ENCODE data around the gene SGCA. TPM values are rescaled to one million over a fixed set of nuclear protein-coding genes. Genes with fewer than 3 reads are reported as not detected.
A peak's percentile ranks its signal among the peaks of the same experiment; 100 is the strongest.

The SGCA gene
- total RNA-seq, 1 donor from 2014 or later: 16.9 TPM

DNA sequence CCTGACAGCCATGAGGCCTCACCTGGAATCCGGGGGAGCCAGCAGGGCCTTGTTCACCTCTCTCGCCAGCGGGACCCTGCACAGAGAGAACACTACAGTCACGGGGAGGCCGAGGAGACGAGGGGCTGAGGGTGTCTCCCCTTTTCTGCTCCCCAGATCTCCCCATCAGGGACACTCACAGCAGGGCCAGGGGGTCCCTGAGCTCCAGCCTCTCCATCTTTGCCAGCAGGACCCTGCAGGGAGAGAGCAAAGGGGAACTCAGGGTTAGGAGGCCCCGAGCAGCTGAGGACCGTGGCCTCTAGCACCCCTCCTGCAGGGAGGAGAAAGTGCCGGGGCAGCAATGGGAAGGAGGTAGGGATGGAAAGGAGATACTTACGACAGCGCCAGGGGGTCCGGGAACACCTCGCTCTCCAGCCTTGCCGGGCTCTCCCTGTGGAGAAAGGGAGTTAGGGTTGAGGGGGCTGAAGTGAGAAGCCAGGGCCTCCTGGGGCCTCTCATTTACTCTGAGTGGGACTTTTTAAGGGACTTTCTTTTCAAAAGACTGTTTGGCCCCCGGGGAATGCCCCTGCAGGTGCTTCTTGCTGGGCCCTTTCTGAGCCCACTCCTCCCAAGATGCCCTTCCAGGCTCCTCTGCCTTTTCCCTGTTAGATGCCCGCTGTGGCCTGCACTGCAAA is 26.9 kb downstream of the SGCA start:
- DNase-seq (ENCODE audit: low spot score): no peak

DNA sequence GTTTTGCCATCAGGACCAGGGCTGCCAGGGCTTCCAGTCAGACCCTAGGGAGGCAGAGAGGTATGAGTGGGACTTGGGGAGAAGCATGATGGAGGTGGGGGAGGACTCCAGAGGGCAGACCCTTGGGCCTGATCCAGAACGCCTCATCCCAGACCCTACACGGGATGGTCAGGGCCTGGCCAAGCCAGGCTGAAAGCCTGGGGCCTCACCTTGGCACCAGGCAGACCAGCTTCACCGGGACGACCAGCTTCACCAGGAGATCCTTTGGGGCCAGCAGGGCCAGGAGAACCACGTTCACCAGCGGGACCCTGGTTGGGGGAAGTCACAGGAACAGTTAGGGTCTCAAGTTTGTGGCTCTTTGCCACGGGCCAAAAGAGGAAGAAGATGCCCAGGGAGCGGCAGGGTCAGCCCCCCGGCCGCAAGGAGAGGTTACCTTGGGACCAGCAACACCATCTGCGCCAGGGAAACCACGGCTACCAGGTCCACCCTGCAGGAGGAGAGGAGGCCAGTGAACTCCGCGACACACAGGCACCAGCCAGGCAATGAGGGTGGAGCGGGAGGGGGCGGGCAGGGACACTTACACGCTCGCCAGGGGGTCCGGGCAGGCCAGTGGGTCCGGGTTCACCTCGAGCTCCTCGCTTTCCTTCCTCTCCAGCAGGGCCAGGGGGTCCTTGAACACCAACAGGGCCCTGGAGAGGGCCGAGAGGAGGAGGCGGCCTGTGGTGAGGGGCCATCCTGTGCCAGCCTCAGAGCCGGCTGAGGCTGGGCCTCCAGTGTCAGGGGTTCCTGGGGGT is 28.5 kb downstream of the SGCA start:
- no peak for DNase-seq (ENCODE audit: low spot score)

DNA sequence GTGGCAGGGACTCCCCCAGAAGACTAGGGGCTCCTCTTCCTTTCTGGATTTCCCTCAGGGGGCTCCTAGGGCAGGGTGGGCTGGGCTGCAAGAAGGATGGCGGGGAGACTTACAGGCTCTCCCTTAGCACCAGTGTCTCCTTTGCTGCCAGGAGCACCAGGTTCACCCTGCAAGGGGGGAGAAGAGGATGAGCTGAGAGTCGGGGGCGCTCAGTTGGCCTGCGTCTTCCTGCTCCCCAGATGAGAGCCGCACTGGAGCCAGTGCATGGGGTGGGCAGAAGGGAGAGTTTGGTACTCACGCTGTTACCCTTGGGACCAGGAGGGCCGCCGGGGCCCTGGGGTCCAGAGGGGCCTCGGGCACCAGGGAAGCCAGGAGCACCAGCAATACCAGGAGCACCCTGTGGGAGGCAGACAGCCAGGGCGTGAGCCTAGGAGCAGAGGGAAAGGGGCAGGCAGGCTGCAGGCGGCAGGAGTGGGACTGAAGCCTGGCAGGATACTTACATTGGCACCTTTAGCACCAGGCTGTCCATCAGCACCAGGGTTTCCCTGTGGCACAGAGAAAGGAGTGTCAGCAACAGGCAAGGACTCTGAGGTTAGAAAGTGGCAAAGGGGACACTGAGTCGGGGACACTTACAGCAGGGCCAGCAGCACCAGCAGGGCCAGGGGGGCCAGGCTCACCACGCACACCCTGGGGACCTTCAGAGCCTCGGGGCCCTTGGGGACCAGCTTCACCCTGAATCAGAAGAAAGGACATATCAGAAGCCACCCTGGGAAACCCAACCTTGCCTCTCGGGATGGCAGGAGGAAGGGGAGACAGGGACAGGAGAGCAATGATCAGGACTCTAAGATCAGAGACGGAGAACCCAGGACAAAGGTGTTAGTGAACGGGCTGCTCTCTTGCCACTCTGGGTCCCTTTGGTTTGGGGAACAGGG is 29.4 kb downstream of the SGCA start:
- no peak for DNase-seq (ENCODE audit: low spot score)

DNA sequence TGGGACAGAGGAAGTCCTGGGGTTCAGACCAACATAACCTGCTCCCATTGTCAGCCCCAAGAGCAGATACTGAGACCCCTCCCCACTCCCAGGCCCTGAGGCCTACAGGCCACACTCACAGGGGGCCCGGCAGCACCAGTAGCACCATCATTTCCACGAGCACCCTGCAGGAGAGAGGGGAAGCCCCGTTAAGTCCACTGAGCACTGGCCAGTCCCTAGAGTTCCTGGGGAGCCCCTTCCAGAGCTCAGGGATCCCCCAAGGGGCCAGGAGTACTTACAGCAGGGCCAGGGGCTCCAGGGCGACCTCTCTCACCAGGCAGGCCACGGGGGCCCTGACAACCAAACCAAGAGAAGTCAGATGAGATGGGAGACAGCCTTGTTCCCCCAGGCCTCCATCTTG is 30.2 kb downstream of the SGCA start:
- DNase-seq (ENCODE audit: low spot score): no peak

DNA sequence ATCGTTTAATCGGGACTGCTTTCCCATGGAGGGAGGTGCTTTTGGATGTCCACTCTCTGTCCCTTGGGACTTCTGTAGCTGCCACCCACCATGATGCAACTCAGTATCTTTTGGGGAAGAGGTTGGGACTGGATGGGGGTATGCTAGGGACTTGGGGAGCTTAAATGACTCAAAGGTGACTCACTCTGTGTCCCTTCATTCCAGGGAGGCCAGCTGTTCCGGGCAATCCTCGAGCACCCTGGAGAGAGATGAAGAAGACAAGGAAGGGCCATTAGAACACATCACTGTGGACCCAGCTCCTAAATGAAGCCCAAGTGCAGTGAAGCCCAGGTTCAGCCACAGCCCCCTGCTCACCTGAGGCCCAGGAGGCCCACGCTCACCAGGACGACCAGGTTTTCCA is 31.0 kb downstream of the SGCA start:
- DNase-seq (ENCODE audit: low spot score): no peak

DNA sequence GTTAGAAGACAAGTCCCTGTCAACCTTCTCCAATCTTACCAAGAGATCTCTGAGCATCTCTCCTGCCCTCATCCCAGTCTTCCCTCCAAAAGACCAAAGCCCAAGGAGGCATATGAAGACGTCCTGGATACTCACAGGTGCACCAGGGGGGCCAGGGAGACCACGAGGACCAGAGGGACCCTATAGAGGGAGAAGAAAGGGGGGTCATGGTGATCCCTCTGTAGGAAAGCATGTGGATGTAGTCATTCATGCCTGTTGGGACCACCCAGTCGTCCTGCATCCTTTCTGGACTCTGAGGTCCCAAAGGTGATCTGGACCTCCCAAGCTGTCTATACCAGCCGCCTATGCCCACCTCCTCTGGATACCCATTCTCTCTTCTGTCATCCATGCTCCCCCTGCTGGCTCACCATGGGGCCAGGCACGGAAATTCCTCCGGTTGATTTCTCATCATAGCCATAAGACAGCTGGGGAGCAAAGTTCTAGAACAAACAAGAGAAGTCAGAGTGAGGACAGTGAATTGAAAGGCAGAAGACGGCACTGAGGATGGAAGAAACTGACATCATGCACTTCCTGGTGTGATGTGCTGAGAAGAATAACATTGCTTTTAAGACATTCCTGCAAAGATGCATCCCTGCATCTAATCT is 32.3 kb downstream of the SGCA start:
- DNase-seq (ENCODE audit: low spot score): no peak

DNA sequence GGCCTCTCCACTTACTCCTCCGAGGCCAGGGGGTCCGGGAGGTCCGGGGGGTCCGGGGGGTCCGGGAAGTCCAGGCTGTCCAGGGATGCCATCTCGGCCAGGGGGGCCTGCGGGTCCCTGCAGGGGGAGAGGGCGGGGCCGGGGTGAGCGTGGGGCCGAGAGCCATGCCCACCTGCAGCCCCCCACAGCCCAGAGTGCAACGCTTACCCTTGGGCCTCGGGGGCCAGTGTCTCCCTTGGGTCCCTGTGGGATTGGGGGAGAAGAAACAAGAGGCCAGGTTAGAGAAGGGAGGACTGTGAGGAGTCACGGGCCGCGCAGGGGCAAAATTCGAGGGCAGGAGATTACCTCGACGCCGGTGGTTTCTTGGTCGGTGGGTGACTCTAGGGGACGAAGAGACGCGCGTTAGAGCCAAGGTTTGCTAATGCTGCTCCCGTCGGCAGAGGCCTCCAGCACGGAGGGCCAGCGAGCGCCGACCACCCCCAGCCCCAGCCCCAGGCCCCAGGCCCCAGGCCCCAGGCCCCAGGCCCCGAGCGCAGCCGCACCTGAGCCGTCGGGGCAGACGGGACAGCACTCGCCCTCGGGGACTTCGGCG is 33.5 kb downstream of the SGCA start:
- no peak for DNase-seq (ENCODE audit: low spot score)

DNA sequence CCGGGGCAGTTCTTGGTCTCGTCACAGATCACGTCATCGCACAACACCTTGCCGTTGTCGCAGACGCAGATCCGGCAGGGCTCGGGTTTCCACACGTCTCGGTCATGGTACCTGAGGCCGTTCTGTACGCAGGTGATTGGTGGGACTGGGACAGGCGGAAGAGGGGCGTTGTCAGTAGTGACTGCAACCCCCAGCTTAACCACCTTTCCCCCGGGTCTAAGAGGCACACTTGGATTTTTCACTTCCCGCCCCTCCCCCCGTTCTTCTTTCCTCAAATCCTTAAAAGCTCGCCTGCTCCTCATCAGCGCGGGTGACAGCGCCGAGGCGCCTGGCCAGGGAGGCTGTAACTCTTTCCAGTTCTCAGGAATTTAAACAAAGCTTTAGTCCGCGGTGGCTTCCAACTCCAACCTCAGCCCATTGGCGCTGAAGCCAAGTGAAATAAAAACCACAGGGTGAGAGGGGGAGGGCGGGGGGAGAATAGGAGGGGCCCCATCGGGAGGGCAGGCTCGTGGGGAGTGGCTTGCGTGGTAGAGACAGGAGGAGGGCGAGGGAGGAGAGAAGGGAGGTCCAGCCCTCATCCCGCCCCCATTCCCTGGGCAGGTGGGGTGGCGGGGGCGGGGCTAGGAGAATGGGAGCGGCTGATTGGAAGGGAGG is 34.1 kb downstream of the SGCA start:
- DNase-seq (ENCODE audit: low spot score): peak; percentile 95

DNA sequence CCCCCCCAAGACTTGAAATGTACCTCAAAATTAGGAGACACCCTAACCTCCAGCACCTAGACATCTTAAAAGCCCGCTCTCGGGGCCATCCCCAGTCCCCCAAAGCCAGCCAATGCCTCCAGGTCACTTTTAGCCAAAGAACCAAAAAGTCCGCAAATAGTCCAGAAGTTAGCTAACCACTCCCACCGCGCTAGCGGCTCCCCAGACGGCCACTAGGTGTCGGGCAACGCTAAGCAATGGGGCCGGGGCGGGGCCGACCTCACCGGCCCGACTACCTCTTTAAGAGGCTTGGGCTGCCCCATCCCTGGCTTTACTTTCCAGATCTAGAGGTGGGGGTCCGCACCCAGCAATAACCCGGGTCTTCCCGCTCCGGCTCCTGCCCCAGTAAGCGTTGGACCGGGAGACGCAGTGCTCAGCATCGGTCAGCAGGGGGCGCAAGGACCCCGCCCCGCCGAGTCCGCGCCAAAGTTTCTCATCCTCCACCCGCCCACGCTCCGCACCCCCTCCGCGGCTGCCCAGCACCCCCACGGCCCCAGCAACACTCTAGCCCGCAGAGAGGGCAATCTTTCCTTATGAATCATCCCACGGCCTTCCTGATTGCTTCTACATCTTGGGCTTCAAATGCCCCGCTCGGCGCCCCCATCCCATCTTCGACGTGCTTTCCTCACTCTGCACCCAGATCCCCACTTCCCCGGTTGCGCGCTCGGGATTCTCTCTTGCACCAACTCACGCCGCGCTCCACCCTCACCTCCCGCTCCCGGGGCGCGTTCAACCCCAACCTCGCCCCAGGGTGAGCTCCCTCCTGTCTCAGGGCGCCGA is 34.9 kb downstream of the SGCA start:
- DNase-seq (ENCODE audit: low spot score): peak; percentile 92

DNA sequence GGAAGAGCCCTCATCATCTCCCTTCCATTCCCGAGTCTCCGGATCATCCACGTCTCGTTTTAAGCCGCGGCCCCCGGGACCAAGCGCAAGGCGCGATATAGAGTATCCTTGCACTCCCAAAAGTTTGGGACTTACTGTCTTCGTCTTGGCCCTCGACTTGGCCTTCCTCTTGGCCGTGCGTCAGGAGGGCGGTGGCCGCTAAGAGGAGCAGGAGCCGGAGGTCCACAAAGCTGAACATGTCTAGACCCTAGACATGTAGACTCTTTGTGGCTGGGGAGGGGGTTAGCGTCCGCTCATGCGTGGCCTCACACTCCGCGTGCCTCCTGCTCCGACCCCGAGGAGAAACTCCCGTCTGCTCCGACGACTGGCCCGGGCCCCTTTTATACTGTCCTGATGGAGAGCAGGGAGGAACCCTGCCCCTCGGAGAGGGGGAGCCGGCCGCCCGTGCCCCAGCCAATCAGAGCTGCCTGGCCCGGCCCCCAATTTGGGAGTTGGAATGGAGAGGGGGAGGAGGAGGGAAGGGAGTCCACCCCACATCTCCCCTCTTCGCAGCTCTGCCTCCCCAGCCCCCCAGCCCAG is 35.6 kb downstream of the SGCA start, which contains the start of gene COL1A1:
Gene COL1A1, minus strand, starts transcription at position 356 of the 579 bp plus-strand sequence. Its CDS starts 118 bp downstream, at position 238.
- peak; percentile 92 for DNase-seq (ENCODE audit: low spot score)

DNA sequence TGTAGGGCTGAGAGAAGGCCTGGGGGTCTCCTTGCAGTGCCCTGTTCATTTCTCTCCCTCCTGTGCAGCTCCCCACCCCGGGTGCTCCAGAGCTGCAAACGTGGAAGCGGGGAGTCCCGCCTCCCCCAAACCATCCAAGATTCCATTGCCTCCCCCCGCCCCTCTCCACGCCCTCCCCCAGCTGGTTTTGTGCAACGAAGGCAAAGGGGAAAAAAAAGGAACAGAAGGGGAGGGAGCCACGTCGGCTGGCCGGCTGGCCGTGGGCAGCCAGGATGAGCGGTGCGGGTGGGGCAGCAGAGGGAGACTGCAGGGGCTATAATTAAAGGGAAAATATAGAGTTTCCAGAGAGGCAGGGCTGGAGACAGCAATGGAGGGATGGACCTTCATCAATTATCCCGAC is 37.3 kb downstream of the SGCA start:
- no peak for DNase-seq (ENCODE audit: low spot score)

DNA sequence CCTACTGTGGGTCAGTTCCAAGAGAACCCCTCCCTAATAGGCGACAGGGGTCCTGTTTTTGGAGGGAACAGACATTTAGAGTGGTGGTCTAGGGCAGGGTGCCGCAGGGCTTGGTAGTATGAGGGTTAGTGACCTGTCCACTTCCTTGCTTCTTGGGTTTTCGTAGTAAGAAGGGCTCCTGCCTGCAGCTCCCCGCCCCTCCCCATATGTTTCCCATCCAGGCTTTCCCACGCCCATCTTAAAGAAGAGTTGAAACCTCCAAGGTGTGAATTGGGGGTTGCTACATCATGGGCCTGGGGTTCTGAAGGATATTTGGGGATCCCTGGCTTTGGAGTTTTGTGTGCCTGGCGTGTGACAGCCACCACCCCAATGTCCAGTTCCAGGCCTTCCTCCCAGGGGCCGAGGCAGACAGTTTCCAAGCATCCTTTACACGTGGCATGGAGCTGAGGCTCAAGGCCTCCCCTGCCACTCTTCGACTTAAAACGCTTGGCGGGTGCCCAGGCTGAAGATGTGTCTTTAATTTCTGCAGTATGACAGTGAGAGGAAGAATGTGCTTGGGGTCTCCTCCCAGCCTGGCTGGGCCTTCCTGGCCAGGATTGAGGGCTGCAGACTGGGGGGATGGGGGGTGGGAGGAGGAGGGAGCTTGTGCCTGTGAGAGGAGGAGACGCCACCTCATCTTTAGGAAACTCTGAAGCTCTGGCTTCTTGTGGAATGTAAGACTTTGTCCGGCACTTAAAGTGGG is 38.0 kb downstream of the SGCA start:
- no peak for DNase-seq (ENCODE audit: low spot score)

DNA sequence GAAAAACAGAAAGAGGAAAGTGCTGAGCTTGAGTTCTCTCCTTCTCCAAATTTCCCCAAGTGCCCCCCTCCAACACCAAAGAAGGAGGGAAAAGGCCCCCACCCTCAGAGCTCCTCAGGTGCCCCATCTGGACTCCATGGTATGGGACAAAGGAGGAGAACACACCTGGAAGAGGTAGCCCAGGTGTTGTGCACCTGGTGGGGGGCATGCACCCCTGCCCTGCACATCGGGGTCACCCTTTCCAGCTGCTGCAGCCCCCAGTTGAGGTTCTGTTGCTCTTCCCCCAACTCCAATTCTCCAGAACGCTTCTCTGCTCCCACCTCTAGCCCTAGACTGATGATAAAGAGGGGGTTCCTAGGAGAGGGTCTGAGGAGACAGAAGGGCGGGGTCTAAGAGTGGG is 38.6 kb downstream of the SGCA start:
- DNase-seq (ENCODE audit: low spot score): no peak

DNA sequence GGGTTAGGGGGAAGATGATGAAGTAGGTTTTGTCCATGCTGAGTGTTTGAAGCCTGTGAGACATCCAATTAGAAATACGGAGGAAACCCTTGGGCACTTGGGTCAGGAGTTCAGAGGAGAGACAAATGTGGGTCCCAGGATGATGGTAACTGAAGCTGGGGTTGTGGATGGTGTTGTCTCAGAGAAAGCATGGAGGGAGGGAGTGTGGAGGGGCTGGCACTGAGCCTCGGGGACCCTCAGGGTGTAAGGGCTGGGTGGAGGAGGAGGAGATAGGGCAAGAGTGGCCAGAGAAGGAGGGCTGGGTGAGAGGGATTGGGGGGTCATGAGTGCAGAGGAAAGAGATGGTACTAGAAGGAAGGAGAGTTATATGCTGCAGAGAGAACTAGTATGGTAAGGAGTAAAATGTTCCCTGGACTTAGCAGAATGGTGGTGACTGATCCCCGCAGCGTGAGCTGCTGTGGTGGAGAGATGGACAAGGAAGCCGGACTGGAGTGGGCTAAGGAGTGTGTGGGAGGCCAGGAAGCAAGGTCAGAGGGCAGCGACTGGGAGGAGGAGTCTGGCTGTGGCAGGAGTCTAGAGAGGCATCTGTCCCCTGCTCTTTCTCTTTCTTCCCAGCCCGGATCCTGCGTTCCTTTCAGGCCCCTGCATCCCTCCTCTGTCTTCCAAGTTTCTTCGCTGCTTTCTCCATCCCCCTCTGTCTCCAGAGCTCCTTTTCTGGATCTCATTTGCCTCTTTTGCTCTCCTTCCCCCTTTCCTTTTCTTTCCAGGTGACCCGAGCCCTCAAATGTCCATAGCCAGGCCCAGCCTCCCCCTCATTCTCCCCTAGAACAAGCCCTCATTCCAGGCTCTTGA is 39.5 kb downstream of the SGCA start:
- no peak for DNase-seq (ENCODE audit: low spot score)

DNA sequence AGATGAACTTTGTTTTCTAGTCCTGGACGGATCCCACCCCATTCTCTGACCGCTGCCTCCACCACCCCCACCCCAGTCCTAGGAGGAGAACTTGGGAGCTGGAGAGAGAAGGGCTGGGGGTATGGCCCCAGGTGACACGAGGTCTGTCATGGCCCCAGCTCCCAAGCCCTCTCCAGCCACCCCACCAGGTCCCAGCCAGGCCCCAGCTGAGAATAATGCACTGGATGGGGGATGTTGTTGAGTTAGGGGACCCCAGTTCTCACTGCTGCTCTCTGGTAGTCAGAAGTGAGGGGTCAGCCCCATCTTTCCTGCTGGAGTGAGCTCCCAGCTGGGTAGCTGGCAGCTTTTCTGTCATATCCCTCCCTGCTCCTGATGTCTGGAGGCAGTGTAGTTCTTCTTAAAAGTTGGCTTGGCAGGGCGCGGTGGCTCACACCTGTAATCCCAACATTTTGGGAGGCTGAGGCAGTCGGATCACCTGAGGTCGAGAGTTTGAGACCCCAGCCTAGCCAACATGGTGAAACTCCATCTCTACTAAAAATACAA is 40.2 kb downstream of the SGCA start:
- no peak for DNase-seq (ENCODE audit: low spot score)

DNA sequence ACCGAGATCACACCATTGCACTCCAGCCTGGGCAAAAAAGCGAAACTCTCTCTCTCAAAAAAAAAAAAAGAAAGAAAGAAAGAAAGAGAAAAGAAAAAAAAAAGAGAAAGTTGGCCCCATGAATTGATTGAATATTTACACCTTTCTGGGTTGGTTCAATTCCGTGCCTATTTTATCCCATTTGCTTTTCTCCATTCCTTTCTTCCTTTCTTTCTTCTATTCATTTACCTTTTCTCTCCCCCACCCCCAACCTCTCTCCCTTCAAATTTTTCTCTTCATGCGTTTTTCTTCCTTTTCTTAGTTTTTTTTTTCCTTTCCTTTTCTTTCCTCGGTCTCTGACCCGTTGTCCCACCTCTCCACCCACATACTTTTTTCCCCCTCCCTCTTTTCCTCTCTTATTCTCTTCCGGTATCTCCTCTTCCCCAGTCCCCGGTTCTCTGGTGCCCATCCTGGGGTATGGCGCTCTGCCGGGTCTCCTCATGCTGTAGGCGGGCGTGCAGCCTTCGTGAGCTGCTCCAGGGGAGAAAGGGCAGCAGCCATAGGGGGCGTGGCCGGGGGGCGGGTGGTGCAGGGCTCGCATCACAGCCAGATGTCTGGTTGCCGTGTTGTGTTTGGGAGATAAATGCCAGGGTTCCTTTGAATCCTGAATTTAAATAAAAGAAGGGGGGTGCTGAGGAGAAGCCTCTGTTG is 40.9 kb downstream of the SGCA start:
- no peak for DNase-seq (ENCODE audit: low spot score)

DNA sequence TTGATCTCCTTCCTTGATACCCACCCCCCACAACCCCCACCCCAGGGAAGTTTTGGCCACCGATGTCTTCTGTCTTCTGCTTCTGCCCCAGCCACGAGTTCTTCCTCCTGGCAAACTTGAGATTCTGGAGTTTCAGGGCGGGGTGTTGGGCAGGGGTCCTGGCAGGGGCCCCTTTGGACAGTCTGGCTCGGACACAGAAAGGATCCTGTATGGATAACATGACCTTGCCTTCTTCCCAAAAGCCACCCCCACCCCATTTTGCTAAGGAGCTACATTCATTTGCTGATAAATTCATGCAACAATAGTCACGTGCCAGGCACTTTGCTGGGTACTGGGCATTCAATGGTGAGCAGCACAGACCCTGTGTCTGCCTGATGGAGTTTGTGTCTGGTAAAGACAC is 41.5 kb downstream of the SGCA start:
- DNase-seq (ENCODE audit: low spot score): no peak

All from ureter (tissue), 1 donor.